ENCODE data around the gene IFT27.

- TF ChIP-seq EP300 (IDR thresholded peaks at IDR 0.05) = no peak
- TF ChIP-seq, protein P1, sequence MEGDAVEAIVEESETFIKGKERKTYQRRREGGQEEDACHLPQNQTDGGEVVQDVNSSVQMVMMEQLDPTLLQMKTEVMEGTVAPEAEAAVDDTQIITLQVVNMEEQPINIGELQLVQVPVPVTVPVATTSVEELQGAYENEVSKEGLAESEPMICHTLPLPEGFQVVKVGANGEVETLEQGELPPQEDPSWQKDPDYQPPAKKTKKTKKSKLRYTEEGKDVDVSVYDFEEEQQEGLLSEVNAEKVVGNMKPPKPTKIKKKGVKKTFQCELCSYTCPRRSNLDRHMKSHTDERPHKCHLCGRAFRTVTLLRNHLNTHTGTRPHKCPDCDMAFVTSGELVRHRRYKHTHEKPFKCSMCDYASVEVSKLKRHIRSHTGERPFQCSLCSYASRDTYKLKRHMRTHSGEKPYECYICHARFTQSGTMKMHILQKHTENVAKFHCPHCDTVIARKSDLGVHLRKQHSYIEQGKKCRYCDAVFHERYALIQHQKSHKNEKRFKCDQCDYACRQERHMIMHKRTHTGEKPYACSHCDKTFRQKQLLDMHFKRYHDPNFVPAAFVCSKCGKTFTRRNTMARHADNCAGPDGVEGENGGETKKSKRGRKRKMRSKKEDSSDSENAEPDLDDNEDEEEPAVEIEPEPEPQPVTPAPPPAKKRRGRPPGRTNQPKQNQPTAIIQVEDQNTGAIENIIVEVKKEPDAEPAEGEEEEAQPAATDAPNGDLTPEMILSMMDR (IDR thresholded peaks at IDR 0.05) = no peak
- no peak for TF ChIP-seq POLR2A (IDR thresholded peaks at IDR 0.05)
These were observed 44.0 kb downstream of the IFT27 start for GRCh38 chr22:36731916-36732315.

Measured in sigmoid colon (tissue), 4 donors.